SHP77 (cell line): ENCODE data around the gene ZYX.

ENCODE experiments used
- DNase-seq, 2 experiments: peaks; one replicate each; lab custom pipeline; 2025; lab: John Stamatoyannopoulos, UW

Gene ZYX, protein sequence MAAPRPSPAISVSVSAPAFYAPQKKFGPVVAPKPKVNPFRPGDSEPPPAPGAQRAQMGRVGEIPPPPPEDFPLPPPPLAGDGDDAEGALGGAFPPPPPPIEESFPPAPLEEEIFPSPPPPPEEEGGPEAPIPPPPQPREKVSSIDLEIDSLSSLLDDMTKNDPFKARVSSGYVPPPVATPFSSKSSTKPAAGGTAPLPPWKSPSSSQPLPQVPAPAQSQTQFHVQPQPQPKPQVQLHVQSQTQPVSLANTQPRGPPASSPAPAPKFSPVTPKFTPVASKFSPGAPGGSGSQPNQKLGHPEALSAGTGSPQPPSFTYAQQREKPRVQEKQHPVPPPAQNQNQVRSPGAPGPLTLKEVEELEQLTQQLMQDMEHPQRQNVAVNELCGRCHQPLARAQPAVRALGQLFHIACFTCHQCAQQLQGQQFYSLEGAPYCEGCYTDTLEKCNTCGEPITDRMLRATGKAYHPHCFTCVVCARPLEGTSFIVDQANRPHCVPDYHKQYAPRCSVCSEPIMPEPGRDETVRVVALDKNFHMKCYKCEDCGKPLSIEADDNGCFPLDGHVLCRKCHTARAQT

DNA sequence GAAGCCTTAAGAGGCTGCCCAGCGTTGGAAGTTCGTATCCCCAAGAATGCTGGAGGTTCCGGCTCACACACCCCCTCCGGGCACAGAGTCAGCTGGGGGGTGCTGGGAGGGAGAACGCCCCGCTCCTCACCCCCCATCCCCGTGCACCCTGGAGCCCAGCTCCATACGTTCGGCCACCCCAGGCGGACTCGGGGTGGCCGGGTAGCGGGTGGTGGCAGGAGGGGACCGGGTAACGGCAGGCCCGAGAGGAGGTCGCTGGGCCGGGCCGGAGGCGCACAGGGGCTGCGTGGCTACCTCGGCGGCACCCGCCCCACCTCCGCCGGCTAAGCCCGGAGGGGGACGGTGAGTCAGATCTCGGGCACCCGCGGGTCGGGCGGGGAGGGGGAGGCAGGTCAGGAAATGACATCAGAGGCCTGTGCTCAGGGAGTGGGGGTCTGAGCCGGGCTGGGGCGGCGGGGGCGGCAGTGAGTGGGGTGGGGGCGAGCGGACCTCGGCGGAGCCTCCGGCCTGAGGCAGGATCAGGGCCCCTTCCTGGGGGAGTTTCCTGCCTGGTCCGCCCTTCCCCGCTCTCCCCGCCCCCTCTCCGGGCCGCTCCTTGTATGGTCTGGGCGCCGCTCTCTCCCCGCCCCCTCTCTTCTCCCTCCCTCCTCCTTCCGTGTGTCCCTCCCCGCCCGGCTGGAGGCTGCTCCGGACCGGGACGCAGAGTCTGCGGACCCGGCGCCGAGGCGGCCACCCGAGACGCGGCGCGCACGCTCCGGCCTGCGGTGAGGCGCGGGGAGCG, at the start of gene ZYX:
Gene ZYX (plus strand): TSS at position 700 of the 781 bp plus-strand sequence. CDS start 227 bp downstream, outside the sequence.
- DNase-seq: peak; percentile 76 to 87

DNA sequence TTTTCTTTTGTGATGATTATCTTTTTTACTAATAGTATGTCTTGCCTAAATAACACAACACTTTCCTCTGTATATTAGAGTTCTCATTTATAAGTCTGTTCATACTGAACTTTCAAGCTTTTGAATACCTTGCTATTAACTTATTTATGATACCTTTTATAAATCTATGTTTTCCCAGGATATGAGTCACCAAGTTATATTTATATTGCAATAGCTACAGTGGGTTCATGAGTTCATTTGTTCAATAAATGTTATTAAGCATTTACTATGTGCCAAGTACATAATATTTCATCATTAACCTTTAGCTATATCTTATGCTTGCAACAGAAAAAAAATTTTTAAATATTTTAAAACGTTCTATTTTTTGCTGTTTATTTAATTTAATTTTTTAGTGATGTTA, 46.9 kb upstream of the ZYX start:
- no peak for DNase-seq

DNA sequence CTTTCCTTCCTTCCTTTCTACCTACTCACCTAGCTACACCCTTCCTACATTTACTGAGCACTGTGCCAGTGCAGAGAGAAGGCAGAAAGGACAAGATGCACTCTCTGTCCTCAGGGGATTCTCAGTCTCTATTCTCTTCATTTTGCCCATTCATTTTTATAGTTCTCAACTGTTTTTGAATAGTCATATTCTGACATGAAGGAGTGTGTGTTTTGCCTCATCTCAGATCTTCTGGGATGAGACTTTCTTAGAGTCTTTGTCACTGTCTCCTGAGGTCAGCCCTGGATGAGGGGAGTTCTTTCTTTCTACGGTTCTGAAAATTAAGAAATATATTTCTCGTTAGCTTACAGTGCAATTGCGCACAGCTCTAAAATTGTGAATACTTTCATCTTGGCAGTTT, 43.9 kb upstream of the ZYX start:
- no peak for DNase-seq

DNA sequence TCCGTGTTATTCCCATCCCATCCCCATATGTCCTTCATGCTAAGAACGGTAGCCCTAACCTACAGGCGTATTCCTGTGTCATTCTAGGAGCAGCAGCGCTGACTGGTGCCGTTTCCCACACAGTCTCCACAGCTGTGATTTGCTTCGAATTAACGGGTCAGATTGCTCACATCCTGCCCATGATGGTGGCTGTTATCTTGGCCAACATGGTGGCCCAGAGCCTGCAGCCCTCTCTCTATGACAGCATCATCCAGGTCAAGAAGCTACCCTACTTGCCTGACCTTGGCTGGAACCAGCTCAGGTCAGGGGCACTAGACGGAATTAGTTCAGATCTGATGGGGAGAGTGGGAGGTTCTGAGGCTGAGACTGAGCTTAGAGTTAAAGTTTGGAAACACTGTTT, 39.3 kb upstream of the ZYX start:
- DNase-seq: no peak

DNA sequence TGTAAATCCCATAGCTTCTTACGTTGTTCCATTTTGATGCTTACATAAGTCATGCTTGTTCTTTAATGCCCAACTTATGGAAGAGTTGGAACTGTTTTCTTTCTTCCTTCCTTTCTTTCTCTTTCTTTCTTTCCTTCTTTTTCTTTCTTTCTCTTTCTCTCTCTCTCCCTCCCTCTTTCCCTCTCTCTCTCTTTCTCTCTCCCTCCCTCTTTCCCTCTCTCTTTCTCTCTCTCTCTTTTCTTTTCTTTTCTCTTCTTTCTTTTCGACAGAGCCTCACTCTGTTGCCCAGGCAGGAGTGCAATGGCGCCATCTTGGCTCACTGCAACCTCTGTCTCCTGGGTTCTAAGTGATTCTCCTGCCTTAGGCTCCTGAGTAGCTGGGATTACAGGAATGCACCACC, 37.5 kb upstream of the ZYX start:
- no peak for DNase-seq

DNA sequence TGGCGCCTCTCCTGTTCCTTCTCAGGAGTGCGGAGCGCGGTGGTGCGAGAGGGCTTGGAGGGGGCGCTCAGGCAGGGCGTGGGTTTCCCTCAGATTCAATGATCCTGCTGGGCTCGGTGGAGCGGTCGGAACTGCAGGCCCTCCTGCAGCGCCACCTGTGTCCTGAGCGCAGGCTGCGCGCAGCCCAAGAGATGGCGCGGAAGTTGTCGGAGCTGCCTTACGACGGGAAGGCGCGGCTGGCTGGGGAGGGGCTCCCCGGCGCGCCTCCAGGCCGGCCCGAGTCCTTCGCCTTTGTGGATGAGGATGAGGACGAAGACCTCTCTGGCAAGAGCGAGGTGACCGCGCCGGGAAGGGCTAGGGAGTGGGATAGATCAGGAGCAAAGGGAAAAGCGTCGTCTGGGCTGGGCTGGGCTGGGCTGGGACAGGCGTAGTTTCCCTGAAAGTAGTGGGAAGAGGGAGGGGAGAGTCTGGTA, 35.7 kb upstream of the ZYX start:
- no peak for DNase-seq

DNA sequence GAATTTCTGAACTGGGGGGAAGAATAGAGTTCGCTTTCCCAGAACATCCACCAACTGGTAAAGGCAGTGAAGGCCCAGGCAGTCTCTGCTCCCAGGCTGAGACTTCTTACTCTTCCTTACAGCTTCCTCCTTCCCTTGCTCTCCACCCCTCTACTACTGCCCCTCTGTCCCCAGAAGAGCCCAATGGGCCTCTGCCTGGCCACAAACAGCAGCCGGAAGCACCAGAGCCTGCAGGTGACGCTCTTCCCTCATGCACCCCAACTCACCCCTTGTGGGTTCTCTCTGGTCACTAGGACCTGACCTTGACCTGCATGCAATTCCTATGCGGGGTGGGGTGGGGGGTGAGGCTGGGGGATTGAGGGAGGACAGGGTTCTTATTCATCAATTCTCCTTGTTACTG, 35.1 kb upstream of the ZYX start:
- DNase-seq: no peak

DNA sequence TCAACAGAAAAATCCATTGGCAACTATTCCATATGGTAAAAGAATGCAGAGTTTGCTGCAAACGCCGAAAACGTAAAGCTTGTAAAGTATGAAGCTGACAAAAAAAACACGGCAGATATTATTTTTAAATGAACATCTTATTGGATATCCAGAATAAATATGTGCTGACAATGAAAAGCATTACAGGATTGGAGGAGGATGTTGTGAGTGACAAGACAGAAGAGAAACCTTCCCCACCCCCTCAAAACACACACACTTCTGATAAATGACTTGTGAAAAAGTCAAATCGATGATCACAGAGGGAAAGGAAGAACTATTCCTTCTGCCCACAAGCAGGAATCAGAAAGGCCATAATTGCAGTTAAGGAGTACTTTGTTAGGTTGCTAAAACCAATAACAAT, 33.2 kb upstream of the ZYX start:
- no peak for DNase-seq

DNA sequence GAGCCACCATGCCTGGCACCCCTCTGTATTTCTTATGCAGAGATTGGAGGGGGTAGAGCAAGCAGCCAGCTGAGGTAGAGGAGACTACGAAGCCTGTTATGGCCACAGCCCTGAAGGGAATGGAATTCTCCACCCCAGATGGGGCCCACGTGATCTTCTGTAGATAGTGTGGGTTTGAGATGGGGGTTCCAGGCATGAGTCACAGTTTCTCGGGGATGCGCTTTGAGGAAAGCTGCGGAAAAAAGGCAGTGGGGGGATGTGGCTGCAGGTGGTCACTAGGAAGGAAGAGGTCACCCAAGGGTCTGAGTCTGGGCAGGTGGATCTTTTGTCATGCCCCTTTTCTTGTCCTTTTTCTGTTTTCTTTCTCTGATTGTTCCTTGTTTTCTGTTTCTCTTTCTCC, 30.1 kb upstream of the ZYX start:
- no peak for DNase-seq

DNA sequence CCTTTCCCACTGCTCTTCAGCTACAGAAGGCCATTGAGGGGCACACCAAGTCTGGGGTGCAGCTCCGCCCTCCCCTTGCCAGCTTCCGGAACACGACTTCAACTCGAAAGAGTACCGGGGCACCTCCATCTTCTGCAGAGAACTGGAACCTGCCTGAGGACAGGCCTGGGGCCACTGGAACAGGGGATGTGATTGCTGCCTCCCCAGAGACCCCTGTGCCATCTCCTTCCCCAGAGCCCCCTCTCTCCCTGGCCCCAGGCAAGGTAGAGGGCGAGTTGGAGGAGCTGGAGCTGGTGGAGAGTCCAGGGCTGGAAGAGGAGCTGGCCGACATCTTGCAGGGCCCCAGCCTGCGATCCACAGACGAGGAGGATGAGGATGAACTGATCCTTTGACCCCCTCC, 29.6 kb upstream of the ZYX start:
- DNase-seq: no peak

DNA sequence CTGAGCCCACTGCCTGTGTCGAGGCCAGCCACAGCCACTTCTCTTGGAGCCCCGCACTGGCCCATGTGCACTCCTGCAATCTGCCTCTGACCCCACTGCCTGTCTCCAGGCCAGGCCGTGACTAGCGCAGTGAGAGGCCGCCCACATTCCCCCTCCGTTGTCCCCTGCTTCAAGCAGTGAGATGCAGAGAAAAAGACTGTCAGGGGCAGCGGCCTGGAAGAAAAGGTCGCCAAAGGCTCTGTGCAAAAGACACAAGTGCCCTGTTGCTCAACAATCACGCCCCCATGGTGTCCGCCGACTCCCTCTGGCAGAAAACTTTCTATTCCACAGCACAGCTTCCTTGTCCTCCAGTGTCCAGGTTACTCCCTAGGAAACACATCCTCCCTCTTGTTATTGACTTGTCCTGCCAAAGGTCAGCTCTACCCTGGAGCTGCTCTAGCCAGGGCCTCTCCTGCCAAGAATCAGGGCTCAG, 28.6 kb upstream of the ZYX start:
- no peak for DNase-seq

DNA sequence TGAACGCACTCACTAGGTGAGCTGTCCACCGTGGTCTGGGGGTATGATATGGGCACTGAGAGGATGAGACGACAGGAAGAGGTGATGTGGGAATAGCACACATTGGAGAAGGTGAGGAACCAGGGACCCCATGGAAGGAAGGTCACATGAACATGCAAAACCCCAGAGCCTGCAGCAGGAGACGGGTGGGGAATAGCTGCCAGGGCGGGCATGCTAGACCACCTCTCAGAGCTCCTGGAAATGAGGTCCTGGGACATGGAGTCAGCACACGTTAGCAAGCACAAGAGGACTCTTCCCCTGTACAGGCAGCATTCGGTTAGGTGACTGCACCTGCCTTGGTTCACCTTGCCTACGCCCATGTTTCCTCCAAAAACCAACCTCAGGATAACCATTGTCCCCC, 26.8 kb upstream of the ZYX start:
- no peak for DNase-seq

DNA sequence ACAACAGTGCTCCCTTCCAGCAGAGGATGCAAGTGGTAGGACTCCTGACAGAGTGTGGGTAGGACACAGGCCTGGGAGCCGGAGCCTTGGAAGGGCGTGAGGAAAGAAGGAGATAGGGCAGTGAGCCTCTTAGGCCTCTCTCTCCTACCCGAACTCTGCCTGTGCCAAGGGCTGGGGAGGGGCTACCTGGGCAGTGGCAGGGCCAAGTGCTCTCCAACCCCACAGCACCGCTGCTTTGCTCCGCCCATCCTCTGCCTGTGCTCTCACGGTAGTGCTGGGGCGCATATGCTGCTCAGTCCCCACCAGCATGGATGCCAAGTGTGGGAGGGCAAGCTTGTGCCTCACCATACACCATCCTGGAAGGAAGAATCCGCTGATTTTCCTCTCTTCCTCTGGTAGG, 26.2 kb upstream of the ZYX start:
- DNase-seq: no peak

DNA sequence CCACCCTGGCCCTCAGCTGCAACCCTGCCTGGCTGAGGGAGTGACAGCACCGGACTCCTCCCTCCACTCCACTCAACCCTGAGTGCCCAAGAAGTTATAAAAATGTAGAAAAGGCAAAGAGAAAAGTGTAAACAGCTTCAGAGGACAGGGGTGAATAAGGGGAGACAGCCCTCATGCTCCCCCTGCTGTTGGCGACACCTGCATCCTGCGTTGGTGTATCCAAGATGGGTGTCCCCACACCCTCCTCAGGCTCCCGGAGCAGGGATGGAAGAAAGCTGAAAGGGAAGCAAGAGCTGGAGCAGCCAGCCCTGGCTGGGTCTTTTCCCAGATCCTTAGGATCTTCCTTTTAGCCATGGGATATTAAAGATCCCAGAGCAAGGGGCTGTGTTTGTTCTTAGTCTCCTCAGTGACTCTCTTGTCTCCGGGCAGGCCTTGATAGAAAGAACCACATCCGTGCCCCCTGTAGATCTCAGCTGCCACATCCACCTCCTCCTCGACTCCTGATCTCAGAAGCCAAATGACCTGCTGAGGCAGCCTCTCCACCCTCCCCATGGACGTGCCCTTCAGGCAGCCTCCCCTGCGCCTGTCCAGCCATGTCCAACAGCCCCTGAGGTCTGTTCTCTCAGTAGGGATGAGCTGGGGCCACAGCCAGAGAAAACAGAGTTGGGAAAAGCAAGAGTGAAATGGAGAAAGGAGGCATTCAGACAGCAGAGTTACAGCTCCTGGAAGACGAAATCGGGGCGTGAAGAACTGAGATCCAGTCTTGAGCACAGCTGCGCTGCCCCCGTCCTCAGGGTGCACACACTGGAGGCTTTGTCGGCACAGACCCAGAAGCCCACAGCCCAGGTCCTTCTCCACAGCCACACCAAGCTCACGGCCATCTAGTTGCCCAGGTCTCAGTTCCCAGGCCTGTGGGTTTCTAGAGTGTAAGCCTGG, 25.4 kb upstream of the ZYX start:
- DNase-seq: no peak

DNA sequence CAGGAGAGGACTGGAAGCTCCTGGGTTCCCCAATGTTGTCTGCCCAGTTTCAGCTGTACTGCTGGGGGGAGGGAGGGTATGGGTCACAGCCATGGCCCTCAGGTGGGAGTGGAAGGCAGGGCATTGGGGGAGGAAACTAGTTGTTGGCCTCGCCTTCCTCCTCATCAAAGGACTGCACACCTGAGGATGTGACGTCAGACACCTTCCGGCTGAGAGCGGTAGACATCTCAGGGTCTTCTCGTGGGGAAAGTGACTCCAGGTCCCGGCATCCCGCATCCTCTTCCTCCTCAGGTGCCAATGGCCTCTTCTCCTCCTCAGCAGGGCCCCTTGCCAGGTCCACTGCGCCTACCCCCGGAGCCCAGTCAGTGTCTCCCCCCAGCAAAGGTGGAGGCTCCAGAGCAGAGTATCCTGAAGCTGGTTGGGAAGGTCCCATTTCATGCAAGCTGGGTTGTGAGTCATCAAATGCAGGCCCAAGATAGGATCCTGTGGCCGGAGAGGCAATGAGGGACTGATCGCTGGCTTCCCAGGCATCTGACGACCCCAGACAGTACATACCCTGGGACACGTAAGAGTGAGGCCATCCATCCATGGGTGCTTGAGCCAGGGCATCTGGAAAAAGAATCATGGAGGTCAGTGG, 24.6 kb upstream of the ZYX start:
- DNase-seq: no peak

DNA sequence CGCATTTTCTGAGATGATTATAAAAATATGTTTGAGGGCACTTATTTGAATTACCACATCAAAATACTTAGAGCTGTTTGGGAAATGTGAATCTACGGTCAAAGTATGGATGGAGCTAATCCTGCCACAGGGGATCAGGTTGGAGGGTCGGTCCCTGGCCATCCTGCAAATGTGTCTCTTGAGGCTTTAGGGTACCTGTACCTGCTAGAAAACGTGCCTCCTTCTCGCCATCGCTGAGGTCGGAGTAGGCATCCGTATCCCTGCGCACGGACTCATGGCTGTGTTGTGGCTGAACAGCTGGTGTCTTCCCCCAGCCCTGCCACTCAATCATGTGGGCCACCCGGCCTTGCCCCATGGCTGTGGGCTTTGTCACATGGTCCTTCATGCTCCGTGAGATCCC, 22.5 kb upstream of the ZYX start:
- DNase-seq: no peak

DNA sequence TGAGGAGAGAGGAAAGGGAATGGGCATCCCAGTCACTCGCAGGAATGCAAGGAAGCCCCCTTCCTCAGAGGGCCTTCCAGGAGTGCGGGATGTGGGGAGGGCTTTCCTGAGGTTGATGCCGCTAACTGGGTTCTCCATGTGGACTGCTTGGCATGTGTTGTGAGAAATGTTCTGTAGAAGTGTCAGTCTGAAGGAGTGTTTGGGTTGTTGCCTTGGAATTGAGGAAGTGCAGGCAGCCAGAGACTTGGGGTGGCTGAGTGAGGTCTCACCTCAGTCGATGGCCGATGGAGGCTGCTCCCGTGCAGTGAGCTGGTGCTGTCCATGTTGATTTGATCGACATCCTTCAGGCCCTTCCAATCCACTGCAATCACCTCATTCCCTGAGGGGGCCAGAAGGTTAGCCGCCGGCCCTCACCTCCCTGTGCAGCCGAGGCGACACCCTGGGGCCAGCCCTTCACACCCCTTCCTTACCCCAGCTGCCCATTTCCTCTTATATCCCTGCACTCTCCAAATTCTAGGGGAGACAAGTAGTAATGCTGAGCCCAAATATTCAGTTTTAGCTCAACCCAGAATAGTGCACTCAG, 21.3 kb upstream of the ZYX start:
- no peak for DNase-seq

DNA sequence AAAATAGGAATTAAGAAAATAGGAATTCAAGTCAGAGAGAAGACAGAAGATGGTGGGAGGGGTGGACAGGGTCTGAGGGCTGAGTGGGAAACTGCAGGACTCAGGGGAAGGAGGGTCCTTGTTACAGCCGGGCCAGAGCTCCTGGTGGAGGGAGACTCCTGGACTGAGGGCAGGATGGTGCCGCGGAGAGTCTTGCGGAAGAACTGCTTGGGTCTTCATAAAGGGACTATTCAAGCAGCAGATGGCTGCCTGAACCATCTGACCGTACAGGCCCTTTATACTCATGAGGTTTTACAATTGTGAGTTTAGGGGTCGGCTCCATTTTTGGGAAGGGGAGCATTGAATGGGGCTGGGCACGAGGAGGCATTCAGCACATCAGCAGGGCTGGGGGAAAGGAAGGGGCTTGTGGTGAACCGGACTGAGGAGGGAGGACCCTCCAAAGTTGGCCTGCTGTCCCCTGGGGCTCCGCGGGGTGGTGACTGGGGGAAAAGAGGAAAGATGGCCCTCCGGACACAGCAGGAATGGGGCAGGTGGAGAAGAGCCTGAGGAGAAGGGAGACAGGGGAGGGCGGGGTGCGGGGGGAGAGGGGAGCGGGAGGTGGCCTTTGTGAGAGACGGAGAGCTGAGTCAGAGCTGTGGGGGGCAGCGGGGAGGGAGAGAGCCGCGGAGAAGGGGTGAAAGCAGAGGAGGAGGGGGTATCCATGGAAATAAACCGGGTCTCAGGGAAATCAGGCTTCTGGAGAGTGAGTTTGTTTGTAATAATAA, 20.2 kb upstream of the ZYX start:
- DNase-seq: no peak

DNA sequence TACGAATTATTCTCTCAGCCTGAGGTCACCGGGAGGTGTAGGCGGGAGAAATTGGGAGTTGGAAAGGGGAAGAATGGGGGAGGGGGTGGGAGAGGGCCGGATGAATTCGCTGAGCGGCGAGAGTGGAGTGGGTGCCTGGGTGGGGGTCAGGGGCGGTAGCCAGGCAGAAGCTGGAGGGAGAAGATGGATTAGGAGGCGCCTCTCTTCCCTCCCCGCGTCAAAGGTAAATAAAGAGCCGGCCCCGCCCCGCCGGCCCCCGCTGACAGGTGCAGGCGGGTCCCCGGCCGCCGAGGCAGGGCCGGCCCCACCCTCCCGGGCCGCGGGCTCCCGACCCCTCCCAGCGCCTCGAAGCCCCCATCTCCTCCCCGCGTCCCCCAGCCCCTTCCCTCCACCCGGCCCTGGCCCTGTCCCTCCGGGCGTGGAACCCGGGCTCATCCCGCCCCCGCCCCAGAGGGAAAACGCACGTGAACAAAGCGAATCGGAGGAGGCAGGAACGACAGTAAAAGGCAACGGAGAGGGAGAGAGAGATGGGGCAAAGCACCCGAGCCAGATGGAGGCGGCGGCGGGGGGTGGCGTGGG, 19.5 kb upstream of the ZYX start:
- DNase-seq: no peak
